WERI-Rb-1 (cell line): Measurements from ENCODE around the gene RPS6KA3.

Experiments used
- DNase-seq: peaks from one replicate; pipeline ENCODE4 v3.0.0-alpha.2; 2020
- H3K27ac ChIP-seq: fragments of 250-450 bp; sonication (Bioruptor Pico); 2 replicates; pipeline ENCODE4 v1.5.1; 2020; ENCODE audit warnings: mild to moderate bottlenecking, moderate library complexity
- H3K27me3 ChIP-seq: fragments of 250-450 bp; sonication (Bioruptor Pico); 2 replicates; pipeline ENCODE4 v1.5.1; 2021; ENCODE audit warnings: mild to moderate bottlenecking, low read depth, moderate library complexity; ENCODE audit not compliant: insufficient read depth, severe bottlenecking
- H3K36me3 ChIP-seq: fragments of 250-450 bp; sonication (Bioruptor Pico); 2 replicates; pipeline ENCODE4 v1.5.1; 2020; ENCODE audit warnings: mild to moderate bottlenecking, moderate library complexity
- H3K4me3 ChIP-seq: 2 replicates; pipeline ENCODE4 v1.5.1; 2011; ENCODE audit warnings: low read depth, mild to moderate bottlenecking, control low read depth, low read length
- H3K9me3 ChIP-seq: fragments of 250-450 bp; sonication (Bioruptor Pico); 2 replicates; pipeline ENCODE4 v1.5.1; 2021; ENCODE audit warnings: mild to moderate bottlenecking, moderate library complexity; ENCODE audit not compliant: severe bottlenecking
- TF ChIP-seq, protein P1 (sequence below): IDR thresholded peaks from 2 replicates; pipeline ENCODE4 v1.5.1; 2011; ENCODE audit warnings: low read depth, mild to moderate bottlenecking, control low read depth, inconsistent platforms, low read length

RPS6KA3 gene

DNA sequence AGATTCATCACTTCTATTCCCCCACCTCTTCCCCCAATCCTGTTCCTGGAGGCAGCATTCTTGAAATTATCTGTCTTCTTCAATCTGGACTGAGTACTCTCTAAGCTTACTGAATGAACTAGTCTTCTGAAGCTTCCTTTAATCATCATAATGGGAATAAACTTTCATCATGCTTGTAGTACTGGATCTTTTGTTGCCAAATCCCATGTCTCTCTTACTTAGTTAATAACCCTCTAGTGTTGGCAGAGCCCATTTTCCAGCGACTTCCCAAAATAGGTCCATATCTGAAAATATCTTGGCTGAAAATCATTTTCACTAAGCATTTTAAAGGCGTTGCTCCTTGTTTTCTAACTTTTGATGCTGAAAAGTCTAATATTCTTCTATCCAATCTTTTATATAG lies 39.6 kb downstream of the RPS6KA3 start:
- Histone ChIP-seq H3K27me3 (peaks cover 12% of the 10 kb centered on the region), H3K27ac (no peak overlapping the region), H3K4me3 (no peak overlapping the region), H3K9me3 (no peaks in the 10 kb centered on the region), H3K36me3 (no peaks in the 10 kb centered on the region)
- DNase-seq: no peak
- TF ChIP-seq, protein P1, sequence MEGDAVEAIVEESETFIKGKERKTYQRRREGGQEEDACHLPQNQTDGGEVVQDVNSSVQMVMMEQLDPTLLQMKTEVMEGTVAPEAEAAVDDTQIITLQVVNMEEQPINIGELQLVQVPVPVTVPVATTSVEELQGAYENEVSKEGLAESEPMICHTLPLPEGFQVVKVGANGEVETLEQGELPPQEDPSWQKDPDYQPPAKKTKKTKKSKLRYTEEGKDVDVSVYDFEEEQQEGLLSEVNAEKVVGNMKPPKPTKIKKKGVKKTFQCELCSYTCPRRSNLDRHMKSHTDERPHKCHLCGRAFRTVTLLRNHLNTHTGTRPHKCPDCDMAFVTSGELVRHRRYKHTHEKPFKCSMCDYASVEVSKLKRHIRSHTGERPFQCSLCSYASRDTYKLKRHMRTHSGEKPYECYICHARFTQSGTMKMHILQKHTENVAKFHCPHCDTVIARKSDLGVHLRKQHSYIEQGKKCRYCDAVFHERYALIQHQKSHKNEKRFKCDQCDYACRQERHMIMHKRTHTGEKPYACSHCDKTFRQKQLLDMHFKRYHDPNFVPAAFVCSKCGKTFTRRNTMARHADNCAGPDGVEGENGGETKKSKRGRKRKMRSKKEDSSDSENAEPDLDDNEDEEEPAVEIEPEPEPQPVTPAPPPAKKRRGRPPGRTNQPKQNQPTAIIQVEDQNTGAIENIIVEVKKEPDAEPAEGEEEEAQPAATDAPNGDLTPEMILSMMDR: no peak

DNA sequence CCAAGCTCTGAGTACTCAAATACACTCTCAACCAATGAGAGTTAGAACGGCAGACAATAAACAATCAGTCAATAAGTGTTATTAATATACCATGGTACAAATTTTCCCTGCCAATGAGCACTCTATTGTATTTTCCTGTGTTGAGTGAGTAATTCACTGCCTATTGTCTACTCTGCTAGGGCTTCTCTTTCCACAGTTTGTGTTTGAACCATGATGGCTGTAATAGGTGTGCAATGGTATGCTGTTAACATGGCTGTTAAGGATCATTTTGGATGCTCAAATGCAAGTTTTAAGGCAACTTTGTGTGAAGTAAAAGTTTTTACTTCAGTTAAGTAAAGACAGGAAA lies 41.2 kb downstream of the RPS6KA3 start:
- Histone ChIP-seq H3K36me3 (no peaks in the 10 kb centered on the region), H3K9me3 (no peaks in the 10 kb centered on the region), H3K4me3 (no peak overlapping the region), H3K27ac (no peak overlapping the region), H3K27me3 (peaks cover 16% of the 10 kb centered on the region)
- TF ChIP-seq, protein P1: no peak
- DNase-seq: no peak

DNA sequence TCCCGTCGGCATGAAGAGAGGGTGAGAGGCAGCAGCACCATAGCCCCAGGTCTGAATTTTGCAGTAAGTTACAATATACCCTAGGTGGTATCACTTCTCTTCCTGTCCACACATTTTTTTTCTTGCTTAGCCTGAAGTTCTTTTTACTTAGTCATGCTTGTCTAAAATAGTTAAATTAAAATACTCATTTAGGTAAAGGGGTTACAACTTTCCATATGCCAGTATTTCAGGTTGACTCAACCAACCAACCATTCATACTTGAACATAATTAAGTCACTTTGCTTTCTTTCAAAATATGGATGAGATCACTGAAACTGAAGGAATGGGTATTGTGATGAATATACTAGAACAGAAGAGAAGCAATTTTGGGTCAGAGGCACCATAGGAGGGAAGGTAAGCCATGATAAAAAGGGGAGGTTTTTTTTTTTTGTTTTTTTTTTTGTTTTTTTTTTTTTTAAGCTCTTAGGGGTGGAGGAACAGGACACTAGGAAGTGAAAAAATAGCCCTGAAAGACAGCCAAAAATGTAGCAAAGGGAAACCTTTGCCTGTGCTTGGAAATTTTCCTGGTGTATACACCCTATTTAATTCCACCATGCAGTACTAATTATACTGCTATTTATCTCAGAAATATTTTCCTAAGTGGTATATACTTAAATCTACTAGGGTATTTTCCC lies 41.8 kb downstream of the RPS6KA3 start:
- Histone ChIP-seq H3K27me3 (peaks cover 16% of the 10 kb centered on the region), H3K4me3 (no peak overlapping the region), H3K36me3 (no peaks in the 10 kb centered on the region), H3K27ac (no peak overlapping the region), H3K9me3 (no peaks in the 10 kb centered on the region)
- DNase-seq: no peak
- TF ChIP-seq, protein P1: no peak

DNA sequence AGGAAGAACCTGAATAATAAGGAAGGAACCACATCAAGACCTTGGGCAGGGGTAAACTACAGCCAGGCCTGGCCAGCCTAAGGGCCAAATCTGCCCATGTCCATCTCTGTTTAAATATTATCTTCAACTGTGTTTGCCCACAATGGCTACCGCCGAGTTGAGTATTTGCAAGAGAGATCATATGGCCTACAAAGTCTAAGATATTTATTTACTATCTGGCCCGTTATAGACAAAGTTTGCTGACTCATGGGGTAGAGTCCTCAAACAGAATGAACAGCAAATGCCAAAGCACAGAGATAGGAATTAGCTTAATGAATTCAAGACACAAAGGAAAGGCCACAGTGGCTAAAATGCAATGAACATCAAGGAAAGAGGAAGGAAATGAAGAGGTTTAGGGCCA lies 44.8 kb downstream of the RPS6KA3 start:
- DNase-seq: no peak
- Histone ChIP-seq H3K9me3 (no peaks in the 10 kb centered on the region), H3K27ac (no peak overlapping the region), H3K27me3 (peaks cover 19% of the 10 kb centered on the region), H3K36me3 (no peaks in the 10 kb centered on the region), H3K4me3 (no peak overlapping the region)
- TF ChIP-seq, protein P1: no peak

DNA sequence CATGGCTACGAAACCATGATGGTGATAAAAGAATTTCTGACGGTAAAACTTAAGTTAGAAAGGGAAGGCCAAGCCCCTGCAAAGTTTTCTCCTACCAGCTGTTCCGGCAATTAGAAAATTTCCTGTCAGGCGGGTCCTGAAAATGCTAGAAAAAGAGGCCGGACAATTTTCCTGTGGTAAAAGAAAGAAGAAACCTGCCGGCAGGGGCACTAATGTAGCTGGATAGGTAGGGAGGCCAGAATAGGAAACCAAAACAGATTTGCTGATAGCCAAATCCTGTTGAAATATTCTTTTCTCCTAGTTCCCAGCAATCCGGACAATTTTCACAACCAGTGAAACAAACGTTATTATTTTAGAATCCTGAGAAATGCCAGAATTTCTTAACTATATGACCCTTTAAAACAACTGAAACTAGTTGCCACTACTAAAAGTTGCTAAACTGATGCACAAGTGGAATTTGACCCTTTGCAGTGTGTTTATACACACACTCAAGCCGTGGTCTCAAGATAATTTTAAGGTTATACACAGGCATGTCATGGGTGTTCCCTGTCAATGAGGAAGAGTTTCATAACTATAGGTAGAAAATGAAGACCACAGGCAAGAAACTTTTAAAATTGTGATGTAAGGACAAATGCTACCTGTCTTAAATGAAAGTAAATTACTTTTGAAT lies 47.7 kb downstream of the RPS6KA3 start:
- H3K4me3 ChIP-seq: no peak overlapping the region
- TF ChIP-seq, protein P1: no peak
- H3K36me3 ChIP-seq: no peaks in the 10 kb centered on the region
- H3K27ac ChIP-seq: no peak overlapping the region
- H3K9me3 ChIP-seq: no peaks in the 10 kb centered on the region
- peaks cover 13% of the 10 kb centered on the region for H3K27me3 ChIP-seq
- DNase-seq: no peak
